CD14-positive monocyte (primary cell): Measurements from ENCODE around the gene ORC3. TPM values are rescaled to one million over a fixed set of nuclear protein-coding genes. Genes with fewer than 3 reads are reported as not detected.
A peak's percentile ranks its signal among the peaks of the same experiment; 100 is the strongest.

Source experiments
- DNase-seq, 3 donors: peaks; one replicate each; pipeline ENCODE4 v3.0.0-alpha.2; 2011 to 2022
- H2AFZ ChIP-seq: 2 replicates; pipeline ENCODE4 v1.6.0; 2012; ENCODE audit warnings: mild to moderate bottlenecking, low read depth, low read length, inconsistent platforms; ENCODE audit not compliant: insufficient read depth, poor library complexity, severe bottlenecking
- H3K27ac ChIP-seq, 2 donors: 1 replicate in 1 of 2; 2 replicates in 1 of 2; pipeline ENCODE4 v1.5.1; 2012 to 2013; ENCODE audit warnings: low read length in 2 of 2, control low read depth in 1 of 2, inconsistent platforms in 1 of 2, low read depth in 1 of 2, mild to moderate bottlenecking in 1 of 2
- H3K27me3 ChIP-seq, 2 donors: one replicate each; pipeline versions ENCODE4 v1.6.0 to v1.6.1; 2011 to 2013; ENCODE audit warnings: low read length in 2 of 2; ENCODE audit not compliant: control insufficient read depth in 2 of 2, insufficient read depth in 2 of 2
- H3K36me3 ChIP-seq, 2 donors: replicated peaks in 1 of 2; 1 replicate in 1 of 2; 2 replicates in 1 of 2; pipeline versions ENCODE4 v1.5.1 to v1.6.1; 2012 to 2013; ENCODE audit warnings: low read length in 2 of 2, control low read depth in 1 of 2, inconsistent platforms in 1 of 2, mild to moderate bottlenecking in 1 of 2; ENCODE audit not compliant: insufficient read depth in 2 of 2, control insufficient read depth in 1 of 2
- H3K4me1 ChIP-seq, 2 donors: 1 replicate in 1 of 2; 2 replicates in 1 of 2; pipeline versions ENCODE4 v1.5.1 to v1.6.1; 2012 to 2013; ENCODE audit warnings: low read length in 2 of 2, control low read depth in 1 of 2, inconsistent platforms in 1 of 2, mild to moderate bottlenecking in 1 of 2, moderate library complexity in 1 of 2; ENCODE audit not compliant: insufficient read depth in 2 of 2, control insufficient read depth in 1 of 2
- H3K4me2 ChIP-seq: replicated peaks from 2 replicates; pipeline ENCODE3; 2012; ENCODE audit warnings: low read length, moderate library complexity, mild to moderate bottlenecking; ENCODE audit not compliant: poor library complexity, severe bottlenecking; ENCODE audit errors: extremely low read depth
- H3K4me3 ChIP-seq, 3 experiments: fragments of 200-600 bp in 1 of 3; sonication (generic) in 1 of 3; replicated peaks in 1 of 3; 1 replicate in 2 of 3; 2 replicates in 1 of 3; pipeline ENCODE4 v1.5.1; 2011 to 2013; ENCODE audit warnings: low read length in 3 of 3, mild to moderate bottlenecking in 3 of 3, control low read depth in 2 of 3, low read depth in 2 of 3, inconsistent platforms in 1 of 3, moderate library complexity in 1 of 3
- H3K79me2 ChIP-seq: 2 replicates; pipeline ENCODE4 v1.6.0; 2012; ENCODE audit warnings: mild to moderate bottlenecking, control low read depth, inconsistent platforms, low read length, moderate library complexity; ENCODE audit not compliant: insufficient read depth
- H3K9ac ChIP-seq: 2 replicates; pipeline ENCODE4 v1.6.0; 2017; ENCODE audit warnings: low read length, mild to moderate bottlenecking; ENCODE audit not compliant: insufficient read depth, poor library complexity, severe bottlenecking
- H3K9me3 ChIP-seq, 2 donors: replicated peaks in 1 of 2; 1 replicate in 1 of 2; 2 replicates in 1 of 2; pipeline versions ENCODE4 v1.5.1 to v1.6.1; 2012 to 2013; ENCODE audit warnings: low read length in 2 of 2, control low read depth in 1 of 2; ENCODE audit not compliant: control insufficient read depth in 1 of 2, insufficient read depth in 1 of 2
- H4K20me1 ChIP-seq: 2 replicates; pipeline ENCODE4 v1.6.0; 2012; ENCODE audit warnings: mild to moderate bottlenecking, low read length, control low read depth, moderate library complexity; ENCODE audit not compliant: insufficient read depth
- H3K27ac Mint-ChIP-seq, 7 donors: one replicate each; pipeline ENCODE4 v1.8.0; 2020; ENCODE audit warnings: mild to moderate bottlenecking in 7 of 7, mixed read lengths in 7 of 7, moderate library complexity in 6 of 7, inconsistent platforms in 2 of 7
- H3K27me3 Mint-ChIP-seq, 3 donors: one replicate each; pipeline ENCODE4 v1.8.0; 2021 to 2022; ENCODE audit warnings: low read depth in 3 of 3, mild to moderate bottlenecking in 3 of 3, mixed read lengths in 3 of 3, moderate library complexity in 3 of 3, inconsistent platforms in 1 of 3
- H3K36me3 Mint-ChIP-seq, 2 donors: one replicate each; pipeline ENCODE4 v1.8.0; 2020; ENCODE audit warnings: mixed read lengths in 2 of 2, inconsistent platforms in 1 of 2, mild to moderate bottlenecking in 1 of 2
- H3K4me1 Mint-ChIP-seq: one replicate; pipeline ENCODE4 v1.8.0; 2020; ENCODE audit warnings: mild to moderate bottlenecking, mixed read lengths
- H3K4me3 Mint-ChIP-seq, 2 donors: one replicate each; pipeline ENCODE4 v1.8.0; 2020; ENCODE audit warnings: mild to moderate bottlenecking in 2 of 2, mixed read lengths in 2 of 2, moderate library complexity in 1 of 2
- H3K9me3 Mint-ChIP-seq, 7 donors: one replicate each; pipeline ENCODE4 v1.8.0; 2020 to 2022; ENCODE audit warnings: mixed read lengths in 7 of 7, mild to moderate bottlenecking in 6 of 7, moderate library complexity in 6 of 7, inconsistent platforms in 2 of 7
- WGBS: methylation state at CpG from one replicate; pipeline ENCODE4 v1.1.5; 2013; ENCODE audit warnings: missing lambda C conversion rate; ENCODE audit not compliant: insufficient coverage; 5-methylcytosine and 5-hydroxymethylcytosine counted together
- intact Hi-C, 2 donors: fragments of 100-400 bp; cut with micrococcal nuclease; formaldehyde crosslinking; loops; one replicate each; pipeline versions ENCODE4 v1.15.0 to v1.15.1; 2023
- polyA plus RNA-seq, 3 donors: library from polyadenylated mRNA; depleted of rRNA in 1 of 3; unstranded in 2 of 3; stranded (reverse) in 1 of 3; fragments of 300-500 nt in 2 of 3; fragments of >200 nt in 1 of 3; fragmentation: Illumina TruSeq in 2 of 3; gene quantifications; 1 replicate in 2 of 3; 2 replicates in 1 of 3; pipeline ENCODE4 v1.2.3, GENCODE V29; 2012 to 2021
- TF ChIP-seq, protein P1 (sequence below): fragments of 200-600 bp; IDR thresholded peaks from one replicate; pipeline ENCODE4 v1.8.0; 2022; ENCODE audit warnings: antibody characterized with exemption, mild to moderate bottlenecking

Gene ORC3
- polyA plus RNA-seq, 3 donors: 9.1 to 20.7 (median 16.2) TPM

DNA sequence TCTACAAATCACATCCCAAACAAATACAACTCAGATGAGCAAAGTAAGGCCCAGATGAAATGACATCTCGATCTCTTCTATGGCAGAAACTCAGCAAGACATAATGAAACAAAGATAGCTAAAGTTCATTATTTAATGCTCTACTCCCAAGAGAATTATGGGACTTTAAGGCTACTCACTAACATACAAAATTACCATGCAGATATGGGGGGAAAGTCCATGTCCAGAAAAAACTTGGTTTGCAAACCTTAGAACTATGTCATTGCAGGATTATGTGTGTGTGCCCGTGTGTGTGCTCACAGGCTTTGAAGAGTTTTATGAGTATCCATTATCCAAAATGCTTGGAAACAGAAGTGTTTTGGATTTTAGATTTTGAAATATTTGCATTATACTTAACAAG is 78.1 kb downstream of the ORC3 start:
- no peak for DNase-seq
- Mint-ChIP-seq H3K4me1 (peaks cover 20% of the 10 kb centered on the region), H3K27me3 (peaks cover 0 to 2% (median 2%) of the 10 kb centered on the region in 3 donors), H3K27ac (no peak overlapping the region), H3K36me3 (peaks cover 28 to 50% of the 10 kb centered on the region in 2 donors), H3K4me3 (no peak overlapping the region), H3K9me3 (no peaks in the 10 kb centered on the region)
- Histone ChIP-seq H3K4me3 (no peak overlapping the region), H3K27ac (peak overlapping the region in 1 of 2 donors; percentile 16), H3K4me2 (no peak overlapping the region), H3K36me3 (peaks cover 2 to 64% of the 10 kb centered on the region in 2 donors), H3K9ac (no peak overlapping the region), H4K20me1 (peaks cover 39% of the 10 kb centered on the region), H2AFZ (no peak overlapping the region), H3K27me3 (no peaks in the 10 kb centered on the region), H3K4me1 (peaks cover 12 to 18% of the 10 kb centered on the region in 2 donors), H3K79me2 (no peaks in the 10 kb centered on the region), H3K9me3 (no peaks in the 10 kb centered on the region)
- TF ChIP-seq, protein P1, sequence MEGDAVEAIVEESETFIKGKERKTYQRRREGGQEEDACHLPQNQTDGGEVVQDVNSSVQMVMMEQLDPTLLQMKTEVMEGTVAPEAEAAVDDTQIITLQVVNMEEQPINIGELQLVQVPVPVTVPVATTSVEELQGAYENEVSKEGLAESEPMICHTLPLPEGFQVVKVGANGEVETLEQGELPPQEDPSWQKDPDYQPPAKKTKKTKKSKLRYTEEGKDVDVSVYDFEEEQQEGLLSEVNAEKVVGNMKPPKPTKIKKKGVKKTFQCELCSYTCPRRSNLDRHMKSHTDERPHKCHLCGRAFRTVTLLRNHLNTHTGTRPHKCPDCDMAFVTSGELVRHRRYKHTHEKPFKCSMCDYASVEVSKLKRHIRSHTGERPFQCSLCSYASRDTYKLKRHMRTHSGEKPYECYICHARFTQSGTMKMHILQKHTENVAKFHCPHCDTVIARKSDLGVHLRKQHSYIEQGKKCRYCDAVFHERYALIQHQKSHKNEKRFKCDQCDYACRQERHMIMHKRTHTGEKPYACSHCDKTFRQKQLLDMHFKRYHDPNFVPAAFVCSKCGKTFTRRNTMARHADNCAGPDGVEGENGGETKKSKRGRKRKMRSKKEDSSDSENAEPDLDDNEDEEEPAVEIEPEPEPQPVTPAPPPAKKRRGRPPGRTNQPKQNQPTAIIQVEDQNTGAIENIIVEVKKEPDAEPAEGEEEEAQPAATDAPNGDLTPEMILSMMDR: no peak
- intact Hi-C loops: no loop called here
- no CpG with 5 or more reads among the region's 2 CpGs for WGBS

DNA sequence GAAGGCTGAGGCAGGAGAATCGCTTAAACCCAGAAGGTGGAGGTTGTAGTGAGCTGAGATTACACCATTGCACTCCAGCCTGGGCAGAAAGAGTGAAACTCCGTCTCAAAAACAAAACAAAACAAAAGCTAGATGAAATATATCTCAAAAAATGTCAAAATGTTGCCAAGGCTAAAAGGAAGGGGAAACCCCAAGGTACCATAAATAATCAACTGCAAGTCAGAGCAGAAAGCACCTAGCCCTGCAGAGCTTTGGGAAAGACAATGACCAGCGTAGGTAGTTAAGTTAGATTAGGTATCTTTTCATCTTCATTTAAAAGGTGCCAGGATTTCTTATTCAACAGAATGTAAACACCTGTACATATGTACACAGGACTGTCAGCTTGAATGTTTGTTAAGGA is 79.1 kb downstream of the ORC3 start:
- peaks cover 15 to 26% of the 10 kb centered on the region in 2 donors for H3K4me1 ChIP-seq
- H3K9me3 ChIP-seq: no peaks in the 10 kb centered on the region
- no peak overlapping the region for H2AFZ ChIP-seq
- no peak overlapping the region for H3K27ac ChIP-seq
- intact Hi-C loops: no loop called here
- H3K4me3 ChIP-seq: no peak overlapping the region
- H3K79me2 ChIP-seq: no peaks in the 10 kb centered on the region
- no peaks in the 10 kb centered on the region for H3K27me3 ChIP-seq
- peaks cover 21 to 56% of the 10 kb centered on the region in 2 donors for H3K36me3 Mint-ChIP-seq
- H4K20me1 ChIP-seq: peaks cover 49% of the 10 kb centered on the region
- H3K4me1 Mint-ChIP-seq: peaks cover 25% of the 10 kb centered on the region
- H3K27ac Mint-ChIP-seq: peak overlapping the region in 1 of 7 donors; percentile 77
- H3K4me2 ChIP-seq: no peak overlapping the region
- no peak overlapping the region for H3K4me3 Mint-ChIP-seq
- TF ChIP-seq, protein P1: no peak
- WGBS: no CpG with 5 or more reads among the region's 3 CpGs
- peaks cover 6 to 68% of the 10 kb centered on the region in 2 donors for H3K36me3 ChIP-seq
- H3K9ac ChIP-seq: no peak overlapping the region
- no peak for DNase-seq
- no peaks in the 10 kb centered on the region for H3K9me3 Mint-ChIP-seq
- H3K27me3 Mint-ChIP-seq: peaks cover 0 to 2% (median 2%) of the 10 kb centered on the region in 3 donors
